Rectal smooth muscle tissue (tissue), 1 donor: ENCODE data around the gene BAK1.
"Not testable (repeated sequence)": the region's sequence is repeated elsewhere in the genome, so short reads cannot be mapped to it uniquely, and the experiment has no call there.

ENCODE experiments used
- H3K27ac ChIP-seq: one replicate; pipeline ENCODE4 v1.7.0; 2013; ENCODE audit warnings: low read depth, low read length, inconsistent platforms
- H3K27me3 ChIP-seq: one replicate; pipeline ENCODE4 v1.7.0; 2013; ENCODE audit warnings: low read length; ENCODE audit not compliant: control insufficient read depth, insufficient read depth
- H3K36me3 ChIP-seq: one replicate; pipeline ENCODE4 v1.7.0; 2013; ENCODE audit warnings: low read length; ENCODE audit not compliant: control insufficient read depth, insufficient read depth
- H3K4me1 ChIP-seq: one replicate; pipeline ENCODE4 v1.7.0; 2013; ENCODE audit warnings: low read length; ENCODE audit not compliant: control insufficient read depth, insufficient read depth
- H3K4me3 ChIP-seq: one replicate; pipeline ENCODE4 v1.7.0; 2013; ENCODE audit warnings: low read length
- H3K9ac ChIP-seq: one replicate; pipeline ENCODE4 v1.7.0; 2013; ENCODE audit warnings: low read length

BAK1 gene

DNA sequence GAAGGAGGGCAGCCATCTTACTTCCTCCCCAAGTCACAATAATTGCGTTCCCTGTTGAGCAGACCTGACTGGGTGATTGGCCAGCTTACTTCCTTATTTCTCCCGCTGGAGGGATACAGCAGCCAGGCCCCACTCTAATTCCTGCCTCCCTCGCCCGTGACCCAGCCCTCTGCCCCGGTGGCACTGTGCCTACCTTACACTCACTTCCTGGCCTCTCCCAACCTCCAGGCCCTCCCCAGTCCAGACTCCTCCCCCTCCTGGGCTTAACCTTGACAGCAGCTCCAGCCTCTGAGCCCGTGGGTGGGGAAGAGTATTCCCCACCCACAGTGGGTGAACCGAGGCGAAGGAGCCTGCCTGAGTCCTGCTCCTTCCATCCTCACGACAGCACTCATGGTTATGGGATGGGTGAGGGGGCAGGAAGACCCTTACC is 3.0 kb downstream of the BAK1 start:
- Histone ChIP-seq H3K4me3 (peak overlapping the region; percentile 49), H3K27me3 (no peaks in the 10 kb centered on the region), H3K9ac (no peak overlapping the region), H3K4me1 (peaks cover 5% of the 10 kb centered on the region), H3K27ac (no peak overlapping the region), H3K36me3 (peaks cover 23% of the 10 kb centered on the region)

DNA sequence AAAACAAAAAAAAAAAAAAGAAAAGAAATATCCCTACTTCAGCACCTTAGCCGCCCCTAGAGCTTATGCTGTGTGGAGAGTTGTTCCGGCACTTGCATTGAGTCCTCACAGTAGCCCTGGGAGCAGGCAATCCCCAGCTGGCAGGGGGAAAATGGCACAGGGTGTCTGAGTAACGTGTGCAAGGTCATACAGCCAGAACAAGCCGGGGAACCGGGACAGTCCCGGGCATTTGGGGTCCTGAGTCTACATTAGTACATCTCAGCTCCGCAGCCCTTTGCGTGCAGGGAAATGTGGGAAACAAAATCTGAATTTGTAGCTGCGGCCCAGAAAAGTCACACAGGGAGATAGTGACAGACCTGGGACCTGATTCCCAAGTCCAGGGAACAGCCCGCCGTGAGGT is 3.4 kb downstream of the BAK1 start:
- Histone ChIP-seq H3K9ac (no peak overlapping the region), H3K27me3 (no peaks in the 10 kb centered on the region), H3K27ac (no peak overlapping the region), H3K36me3 (peaks cover 23% of the 10 kb centered on the region), H3K4me1 (peaks cover 5% of the 10 kb centered on the region), H3K4me3 (no peak overlapping the region)

DNA sequence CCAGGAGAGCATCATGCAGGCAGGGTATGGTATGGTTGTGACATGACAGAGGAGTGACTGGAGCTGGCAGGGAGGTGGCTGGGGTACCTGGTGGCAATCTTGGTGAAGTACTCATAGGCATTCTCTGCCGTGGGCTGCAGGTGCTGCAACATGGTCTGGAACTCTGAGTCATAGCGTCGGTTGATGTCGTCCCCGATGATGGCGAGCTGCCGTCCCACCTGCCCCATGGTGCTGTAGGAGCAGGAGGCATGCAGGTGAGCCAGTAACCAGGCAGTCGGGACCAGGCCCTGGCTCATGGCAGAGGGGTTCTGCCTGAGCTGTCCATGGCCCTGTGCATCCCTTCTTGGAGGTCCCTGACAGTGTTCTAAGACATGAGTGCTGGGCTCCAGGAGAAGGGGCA is 4.9 kb downstream of the BAK1 start:
- Histone ChIP-seq H3K27ac (no peak overlapping the region), H3K36me3 (peaks cover 23% of the 10 kb centered on the region), H3K9ac (no peak overlapping the region), H3K4me1 (peaks cover 3% of the 10 kb centered on the region), H3K27me3 (no peaks in the 10 kb centered on the region), H3K4me3 (no peak overlapping the region)

DNA sequence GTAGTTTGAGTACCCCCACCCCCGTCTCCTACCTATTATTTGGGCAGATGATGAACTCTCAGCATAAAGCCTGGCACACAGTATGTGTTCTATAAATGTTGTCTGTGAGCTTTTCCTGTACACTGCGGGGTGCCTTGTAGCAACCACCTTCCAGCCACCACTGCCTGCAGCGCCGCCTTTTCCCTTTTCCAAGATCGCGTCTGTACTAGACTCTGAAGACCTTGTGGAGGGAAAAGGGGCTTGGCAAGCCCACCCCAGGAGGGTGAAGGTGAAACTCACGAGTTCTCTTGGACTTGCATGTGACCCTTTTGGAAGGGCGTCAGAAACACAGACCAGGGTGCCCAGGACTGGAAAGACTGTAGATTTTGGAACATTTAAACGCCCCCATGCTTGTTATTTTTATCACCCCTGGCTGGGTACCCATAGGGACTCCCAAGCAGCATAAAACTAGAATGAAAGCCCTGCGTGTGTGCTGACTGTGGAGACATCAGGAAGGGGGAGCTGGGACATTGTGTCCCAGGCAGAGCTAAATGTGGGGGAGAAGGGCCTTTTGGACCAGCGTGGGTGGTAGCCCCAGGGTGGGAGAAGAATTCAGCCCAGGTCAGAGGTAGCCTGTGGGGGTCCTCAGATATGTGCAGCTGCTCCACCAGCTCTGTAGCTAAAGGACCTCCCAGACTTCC is 8.3 kb downstream of the BAK1 start:
- Histone ChIP-seq H3K27me3 (no peaks in the 10 kb centered on the region), H3K36me3 (peaks cover 21% of the 10 kb centered on the region), H3K9ac (peak overlapping the region; percentile 70), H3K27ac (peak overlapping the region; percentile 84), H3K4me3 (peak overlapping the region; percentile 70), H3K4me1 (no peaks in the 10 kb centered on the region)

DNA sequence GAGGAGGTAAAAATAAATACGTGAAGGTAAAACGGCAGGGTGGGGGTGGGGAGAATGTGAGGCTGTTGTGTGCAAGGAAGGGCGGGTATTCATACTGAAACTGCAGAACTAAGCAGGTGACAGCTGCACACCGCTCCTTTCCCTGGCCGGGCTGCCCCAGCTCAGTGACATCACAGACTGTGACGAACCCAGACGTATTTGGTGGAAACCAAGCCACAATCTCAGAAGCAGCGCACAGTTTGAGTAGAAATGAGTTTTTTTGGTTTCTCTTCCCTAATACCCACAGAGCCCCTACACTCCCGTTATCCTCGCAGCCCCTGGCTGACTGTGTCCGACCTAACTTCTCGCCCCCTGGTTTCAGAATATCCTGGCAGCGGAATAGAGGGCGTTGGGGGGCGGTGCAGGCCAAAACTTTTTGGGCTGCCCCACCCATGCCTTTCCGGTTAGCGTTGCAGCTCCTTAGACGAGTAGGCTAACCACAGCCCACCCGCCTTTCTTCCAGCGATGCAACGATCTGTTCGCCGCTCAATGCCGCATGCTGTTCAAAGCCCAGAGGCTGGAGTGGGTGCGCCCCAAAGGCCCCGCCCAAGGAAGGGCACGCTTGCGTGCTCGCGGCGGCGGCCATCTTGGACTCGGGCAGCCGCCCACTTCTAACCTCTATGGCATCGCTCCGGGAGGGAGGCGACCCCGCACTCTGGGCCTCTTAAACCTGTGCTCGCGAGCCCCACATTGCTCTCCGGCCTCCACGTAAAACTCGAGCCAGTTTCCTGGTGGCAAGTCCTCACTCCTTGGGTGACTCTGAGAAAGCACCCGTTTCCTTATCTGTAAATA is 9.1 kb downstream of the BAK1 start:
- Histone ChIP-seq H3K4me1 (no peaks in the 10 kb centered on the region), H3K4me3 (peak overlapping the region; percentile 70), H3K27me3 (no peaks in the 10 kb centered on the region), H3K36me3 (peaks cover 20% of the 10 kb centered on the region), H3K9ac (peak overlapping the region; percentile 70), H3K27ac (peak overlapping the region; percentile 84)

DNA sequence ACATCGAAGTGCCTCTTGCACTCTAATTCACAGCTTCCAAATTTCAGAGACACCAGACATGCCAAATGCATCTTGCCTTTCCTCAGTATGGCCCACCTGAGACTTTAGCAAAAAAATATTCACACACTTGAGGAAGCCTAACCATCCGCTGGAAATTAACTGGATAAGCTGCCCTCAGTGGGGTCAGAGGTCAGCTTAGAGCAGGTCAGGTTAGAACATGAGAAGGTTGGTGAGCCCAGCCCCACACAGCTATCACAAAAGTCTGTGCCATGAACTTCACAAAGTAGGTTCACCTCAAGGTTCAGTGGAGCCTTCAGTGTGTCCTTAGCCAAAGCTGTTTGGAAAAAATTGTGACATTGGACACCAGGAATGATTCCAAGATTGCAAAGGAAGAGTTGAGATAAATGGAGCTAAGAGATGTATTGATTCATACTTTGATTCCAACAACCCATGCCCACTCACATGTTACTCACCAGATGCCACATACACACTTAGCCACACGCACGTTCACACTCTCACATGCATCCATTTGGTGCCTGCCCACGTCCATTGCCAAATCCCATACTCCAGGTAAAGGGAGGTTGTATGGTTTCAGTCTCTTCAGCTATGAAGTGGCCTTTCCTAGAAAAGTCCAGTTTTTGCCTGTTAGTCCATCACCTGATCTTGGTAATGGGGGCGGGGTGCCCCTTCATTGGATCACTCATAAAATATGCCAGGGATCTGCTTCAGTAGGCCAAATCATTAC is 11.1 kb downstream of the BAK1 start:
- no peak overlapping the region for H3K9ac ChIP-seq
- H3K27me3 ChIP-seq, result no peaks in the 10 kb centered on the region
- no peaks in the 10 kb centered on the region for H3K4me1 ChIP-seq
- H3K36me3 ChIP-seq, result peaks cover 3% of the 10 kb centered on the region
- no peak overlapping the region for H3K4me3 ChIP-seq
- H3K27ac ChIP-seq, result no peak overlapping the region

DNA sequence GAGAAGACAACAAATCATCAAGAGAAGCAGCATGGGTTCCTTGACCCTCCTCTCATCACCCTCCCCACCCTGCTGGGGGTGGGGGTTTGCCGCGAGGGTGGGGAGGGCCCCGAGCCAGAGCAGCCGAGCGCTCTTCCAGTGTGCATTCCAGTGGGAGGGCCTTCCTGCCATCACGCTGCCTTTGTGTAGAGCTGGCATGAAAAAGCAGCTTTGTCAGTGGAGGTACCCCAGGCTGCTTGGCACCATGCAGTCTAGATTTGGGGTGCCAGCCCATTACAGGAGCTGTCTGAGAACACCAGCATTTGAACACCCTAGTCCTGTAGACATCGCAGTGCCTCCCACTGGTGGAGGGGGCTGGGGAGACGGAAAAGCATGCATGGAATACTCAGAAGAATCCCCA is 12.2 kb downstream of the BAK1 start:
- Histone ChIP-seq H3K4me3 (no peak overlapping the region), H3K27ac (no peak overlapping the region), H3K27me3 (no peaks in the 10 kb centered on the region), H3K4me1 (no peaks in the 10 kb centered on the region), H3K9ac (no peak overlapping the region), H3K36me3 (no peaks in the 10 kb centered on the region)

DNA sequence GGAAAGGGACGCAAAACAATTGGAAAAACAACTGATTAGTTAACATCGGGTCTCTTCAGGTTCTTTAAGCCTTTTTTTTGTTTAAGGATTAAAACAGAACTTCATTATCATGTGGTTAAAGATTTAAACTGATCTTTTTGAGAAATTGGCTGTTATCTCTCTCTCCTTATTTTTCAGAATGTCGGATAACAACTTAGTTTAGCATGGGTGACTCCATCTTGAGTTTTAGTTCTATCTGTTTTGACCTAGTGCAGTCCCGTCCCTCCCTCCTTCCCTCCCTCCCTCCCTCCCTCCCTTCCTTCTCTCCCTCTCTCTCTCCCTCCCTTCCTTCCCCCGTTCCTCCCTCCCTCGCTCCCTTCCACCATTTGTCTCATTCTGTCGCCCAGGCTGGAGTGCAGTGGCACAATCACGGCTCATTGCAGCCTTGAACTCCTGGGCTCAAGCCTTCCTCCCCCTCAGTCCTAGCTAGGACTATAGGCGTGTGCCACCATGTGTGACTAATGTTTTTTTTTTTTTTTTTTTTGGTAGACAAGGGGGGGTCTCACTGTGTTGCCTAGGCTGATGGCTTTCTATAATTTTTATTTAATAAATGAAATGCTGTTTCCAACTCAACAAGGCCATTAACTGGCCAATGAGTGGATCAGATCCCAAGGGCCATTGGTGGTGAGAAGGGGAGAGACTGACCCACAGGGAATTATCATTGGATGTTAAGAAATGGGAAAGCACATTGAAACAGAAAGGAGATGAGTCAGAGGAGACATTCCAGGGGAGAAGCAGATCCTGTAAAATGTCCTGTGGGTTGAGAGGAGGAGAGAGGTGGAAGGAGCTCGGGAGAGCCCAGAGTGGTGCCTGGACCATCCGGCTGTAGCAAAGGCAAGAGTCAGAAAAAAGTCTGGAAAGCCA is 13.6 kb downstream of the BAK1 start:
- Histone ChIP-seq H3K27me3 (no peaks in the 10 kb centered on the region), H3K9ac (no peak overlapping the region), H3K36me3 (no peaks in the 10 kb centered on the region), H3K4me3 (no peak overlapping the region), H3K4me1 (no peaks in the 10 kb centered on the region), H3K27ac (no peak overlapping the region)

DNA sequence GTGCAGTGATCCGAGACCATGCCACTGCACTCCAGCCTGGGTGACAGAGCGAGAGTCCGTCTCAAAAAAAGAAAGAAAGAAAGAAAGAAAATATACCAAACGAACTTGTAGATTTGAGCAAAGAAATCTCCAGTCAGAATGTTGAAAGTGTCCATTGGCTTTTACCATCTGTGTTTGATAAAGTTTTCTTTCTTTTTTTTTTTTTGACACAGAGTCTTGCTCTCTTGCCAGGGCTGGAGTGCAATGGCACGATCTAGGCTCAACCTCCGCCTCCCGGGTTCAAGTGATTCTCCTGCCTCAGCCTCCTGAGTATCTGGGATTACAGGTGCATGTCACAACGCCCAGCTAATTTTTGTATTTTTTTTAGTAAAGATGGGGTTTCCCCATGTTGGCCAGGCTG is 21.3 kb downstream of the BAK1 start:
- H3K27ac ChIP-seq, result no peak overlapping the region
- no peaks in the 10 kb centered on the region for H3K36me3 ChIP-seq
- no peak overlapping the region for H3K9ac ChIP-seq
- H3K4me1 ChIP-seq, result no peaks in the 10 kb centered on the region
- H3K27me3 ChIP-seq, result no peaks in the 10 kb centered on the region
- no peak overlapping the region for H3K4me3 ChIP-seq

DNA sequence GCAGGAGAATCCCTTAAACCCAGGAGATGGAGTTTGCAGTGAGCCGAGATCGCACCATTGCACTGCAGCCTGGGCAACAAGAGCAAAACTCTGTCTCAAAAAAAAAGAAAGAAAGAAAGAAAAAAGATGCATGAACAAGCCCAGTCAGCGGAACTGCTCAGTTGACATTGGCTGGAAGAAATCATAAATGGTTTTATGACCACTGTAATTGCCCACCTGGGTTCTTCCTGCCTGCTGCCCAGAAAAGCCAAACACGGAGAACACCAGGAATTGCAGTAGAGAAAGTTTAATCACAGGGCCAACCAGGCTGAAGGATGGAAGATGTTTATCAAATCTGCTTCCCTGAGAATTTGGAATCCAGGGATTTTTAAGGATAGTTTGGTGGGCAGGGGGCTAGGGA is 22.7 kb downstream of the BAK1 start:
- Histone ChIP-seq H3K4me1 (no peaks in the 10 kb centered on the region), H3K27ac (no peak overlapping the region), H3K4me3 (no peak overlapping the region), H3K27me3 (no peaks in the 10 kb centered on the region), H3K36me3 (no peaks in the 10 kb centered on the region), H3K9ac (no peak overlapping the region)

DNA sequence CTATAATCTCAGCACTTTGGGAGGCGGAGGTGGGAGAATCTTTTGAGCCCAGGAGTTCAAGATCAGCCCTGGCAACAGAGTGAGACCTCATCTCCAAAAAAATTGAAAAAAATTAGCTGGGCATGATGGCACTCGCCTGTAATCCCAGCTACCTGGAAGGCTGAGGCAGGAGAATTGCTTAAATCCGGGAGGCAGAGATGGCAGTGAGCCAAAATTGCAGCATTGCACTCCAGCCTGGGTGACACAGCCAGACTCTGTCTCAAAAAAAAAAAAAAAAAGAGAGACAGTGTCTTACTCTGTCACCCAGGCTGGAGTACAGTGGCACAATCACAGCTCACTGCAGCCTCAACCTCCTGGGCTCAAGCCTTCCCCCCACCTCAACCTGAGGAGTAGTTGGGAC is 27.2 kb downstream of the BAK1 start:
- H3K27me3 ChIP-seq, H3K4me3 ChIP-seq, H3K9ac ChIP-seq: not testable (repeated sequence)

DNA sequence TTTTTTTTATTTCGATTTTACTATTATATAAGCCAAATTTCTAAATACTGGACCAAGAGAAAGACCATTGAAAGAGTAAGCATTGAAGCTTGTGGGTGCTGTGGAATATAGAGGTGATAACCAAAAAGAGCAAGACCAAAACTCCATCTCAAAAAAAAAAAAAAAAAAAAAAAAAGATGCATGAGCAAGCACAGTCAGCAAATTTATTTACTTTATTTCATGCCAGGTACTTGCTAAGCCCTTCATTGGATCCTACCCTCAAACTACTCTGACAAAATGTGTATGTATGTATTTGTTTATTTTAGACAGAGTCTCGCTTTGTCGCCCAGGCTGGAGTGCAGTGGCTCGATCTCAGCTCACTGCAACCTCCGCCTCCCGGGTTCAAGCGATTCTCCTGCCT is 27.8 kb downstream of the BAK1 start:
- Histone ChIP-seq H3K27me3 (no peaks in the 10 kb centered on the region), H3K27ac (no peak overlapping the region), H3K36me3 (no peaks in the 10 kb centered on the region), H3K4me1 (no peaks in the 10 kb centered on the region), H3K4me3 (no peak overlapping the region), H3K9ac (no peak overlapping the region)

More for the DNA sequence above, 27.2 kb downstream of the BAK1 start:
- not testable (repeated sequence) for H3K27ac ChIP-seq, H3K36me3 ChIP-seq, H3K4me1 ChIP-seq
